Measurements from ENCODE around the gene PSEN1.

PSEN1 gene
- total RNA-seq: 50.8 to 77.8 (median 74.9) reads per million in 3 donors

DNA sequence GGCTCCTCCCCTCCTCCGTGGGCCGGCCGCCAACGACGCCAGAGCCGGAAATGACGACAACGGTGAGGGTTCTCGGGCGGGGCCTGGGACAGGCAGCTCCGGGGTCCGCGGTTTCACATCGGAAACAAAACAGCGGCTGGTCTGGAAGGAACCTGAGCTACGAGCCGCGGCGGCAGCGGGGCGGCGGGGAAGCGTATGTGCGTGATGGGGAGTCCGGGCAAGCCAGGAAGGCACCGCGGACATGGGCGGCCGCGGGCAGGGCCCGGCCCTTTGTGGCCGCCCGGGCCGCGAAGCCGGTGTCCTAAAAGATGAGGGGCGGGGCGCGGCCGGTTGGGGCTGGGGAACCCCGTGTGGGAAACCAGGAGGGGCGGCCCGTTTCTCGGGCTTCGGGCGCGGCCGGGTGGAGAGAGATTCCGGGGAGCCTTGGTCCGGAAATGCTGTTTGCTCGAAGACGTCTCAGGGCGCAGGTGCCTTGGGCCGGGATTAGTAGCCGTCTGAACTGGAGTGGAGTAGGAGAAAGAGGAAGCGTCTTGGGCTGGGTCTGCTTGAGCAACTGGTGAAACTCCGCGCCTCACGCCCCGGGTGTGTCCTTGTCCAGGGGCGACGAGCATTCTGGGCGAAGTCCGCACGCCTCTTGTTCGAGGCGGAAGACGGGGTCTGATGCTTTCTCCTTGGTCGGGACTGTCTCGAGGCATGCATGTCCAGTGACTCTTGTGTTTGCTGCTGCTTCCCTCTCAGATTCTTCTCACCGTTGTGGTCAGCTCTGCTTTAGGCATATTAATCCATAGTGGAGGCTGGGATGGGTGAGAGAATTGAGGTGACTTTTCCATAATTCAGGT lies at the start of gene PSEN1:
Gene PSEN1 (plus strand): TSS at position 121 of the 839 bp plus-strand sequence. CDS start 11,513 bp downstream, outside the sequence.
- H3K27me3 ChIP-seq (replicated peaks; ENCODE audit: control insufficient read depth, insufficient read depth, low read length, poor library complexity, severe bottlenecking): no peaks in the 10 kb centered on the region
- H3K4me3 ChIP-seq (ENCODE audit: insufficient read depth, low read depth, low read length, poor library complexity, severe bottlenecking): peak within 1 kb of the TSS; percentile 90
- DNase-seq: peak; percentile 98 to 99 (median 99)
- H3K36me3 ChIP-seq (ENCODE audit: control insufficient read depth, insufficient read depth, low read length): no peaks in the 10 kb centered on the region
- H3K9me3 ChIP-seq (ENCODE audit: control insufficient read depth, low read length): no peaks in the 10 kb centered on the region
- H3K4me1 ChIP-seq (ENCODE audit: control insufficient read depth, insufficient read depth, low read length, poor library complexity, severe bottlenecking): peaks cover 9% of the 10 kb centered on the region
- peak within 1 kb of the TSS; percentile 94 for H3K27ac ChIP-seq (ENCODE audit: insufficient read depth, low read length, poor library complexity, severe bottlenecking)

DNA sequence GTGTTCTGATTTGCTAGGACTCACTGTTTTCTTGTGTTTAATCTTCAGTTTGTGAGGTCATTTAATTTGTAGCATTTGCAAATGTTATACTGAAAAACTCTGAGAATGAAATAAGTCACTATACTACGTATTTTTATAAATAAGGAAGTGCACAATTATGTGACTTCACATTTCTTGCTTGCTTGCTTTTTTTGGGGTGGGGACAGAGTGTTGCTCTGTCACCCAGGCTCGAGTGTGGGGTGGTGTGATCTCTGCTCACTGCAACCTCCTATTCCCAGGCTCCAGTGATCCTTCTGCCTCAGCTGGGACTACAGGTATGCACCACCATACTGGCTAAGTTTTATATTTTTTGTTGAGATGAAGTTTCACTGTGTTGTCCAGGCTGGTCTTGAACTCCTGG lies 45.3 kb upstream of the PSEN1 start:
- Histone ChIP-seq H3K4me3 (ENCODE audit: insufficient read depth, low read depth, low read length, poor library complexity, severe bottlenecking) (no peak overlapping the region), H3K27me3 (replicated peaks; ENCODE audit: control insufficient read depth, insufficient read depth, low read length, poor library complexity, severe bottlenecking) (no peaks in the 10 kb centered on the region), H3K36me3 (ENCODE audit: control insufficient read depth, insufficient read depth, low read length) (peaks cover 49% of the 10 kb centered on the region), H3K27ac (ENCODE audit: insufficient read depth, low read length, poor library complexity, severe bottlenecking) (no peak overlapping the region), H3K9me3 (ENCODE audit: control insufficient read depth, low read length) (no peaks in the 10 kb centered on the region), H3K4me1 (ENCODE audit: control insufficient read depth, insufficient read depth, low read length, poor library complexity, severe bottlenecking) (no peaks in the 10 kb centered on the region)
- DNase-seq: no peak

- Histone ChIP-seq H3K4me3 (ENCODE audit: insufficient read depth, low read depth, low read length, poor library complexity, severe bottlenecking) (no peak overlapping the region), H3K36me3 (ENCODE audit: control insufficient read depth, insufficient read depth, low read length) (peaks cover 62% of the 10 kb centered on the region), H3K27ac (ENCODE audit: insufficient read depth, low read length, poor library complexity, severe bottlenecking) (no peak overlapping the region), H3K4me1 (ENCODE audit: control insufficient read depth, insufficient read depth, low read length, poor library complexity, severe bottlenecking) (no peaks in the 10 kb centered on the region), H3K9me3 (ENCODE audit: control insufficient read depth, low read length) (no peaks in the 10 kb centered on the region), H3K27me3 (replicated peaks; ENCODE audit: control insufficient read depth, insufficient read depth, low read length, poor library complexity, severe bottlenecking) (no peaks in the 10 kb centered on the region)
- no peak for DNase-seq
Measured at GRCh38 chr14:73097421-73097820, 38.9 kb upstream of the PSEN1 start.

- H3K4me1 ChIP-seq (ENCODE audit: control insufficient read depth, insufficient read depth, low read length, poor library complexity, severe bottlenecking): no peaks in the 10 kb centered on the region
- no peak for DNase-seq
- H3K9me3 ChIP-seq (ENCODE audit: control insufficient read depth, low read length): no peaks in the 10 kb centered on the region
- H3K4me3 ChIP-seq (ENCODE audit: insufficient read depth, low read depth, low read length, poor library complexity, severe bottlenecking): no peak overlapping the region
- no peaks in the 10 kb centered on the region for H3K27me3 ChIP-seq (replicated peaks; ENCODE audit: control insufficient read depth, insufficient read depth, low read length, poor library complexity, severe bottlenecking)
- peaks cover 67% of the 10 kb centered on the region for H3K36me3 ChIP-seq (ENCODE audit: control insufficient read depth, insufficient read depth, low read length)
- H3K27ac ChIP-seq (ENCODE audit: insufficient read depth, low read length, poor library complexity, severe bottlenecking): no peak overlapping the region
Measured at GRCh38 chr14:73100334-73100733, 36.0 kb upstream of the PSEN1 start.

- no peaks in the 10 kb centered on the region for H3K4me1 ChIP-seq (ENCODE audit: control insufficient read depth, insufficient read depth, low read length, poor library complexity, severe bottlenecking)
- H3K27ac ChIP-seq (ENCODE audit: insufficient read depth, low read length, poor library complexity, severe bottlenecking): no peak overlapping the region
- no peak overlapping the region for H3K4me3 ChIP-seq (ENCODE audit: insufficient read depth, low read depth, low read length, poor library complexity, severe bottlenecking)
- peaks cover 76% of the 10 kb centered on the region for H3K36me3 ChIP-seq (ENCODE audit: control insufficient read depth, insufficient read depth, low read length)
- no peak for DNase-seq
- H3K27me3 ChIP-seq (replicated peaks; ENCODE audit: control insufficient read depth, insufficient read depth, low read length, poor library complexity, severe bottlenecking): no peaks in the 10 kb centered on the region
- no peaks in the 10 kb centered on the region for H3K9me3 ChIP-seq (ENCODE audit: control insufficient read depth, low read length)
Measured at GRCh38 chr14:73102806-73103497, 33.4 kb upstream of the PSEN1 start.

DNA sequence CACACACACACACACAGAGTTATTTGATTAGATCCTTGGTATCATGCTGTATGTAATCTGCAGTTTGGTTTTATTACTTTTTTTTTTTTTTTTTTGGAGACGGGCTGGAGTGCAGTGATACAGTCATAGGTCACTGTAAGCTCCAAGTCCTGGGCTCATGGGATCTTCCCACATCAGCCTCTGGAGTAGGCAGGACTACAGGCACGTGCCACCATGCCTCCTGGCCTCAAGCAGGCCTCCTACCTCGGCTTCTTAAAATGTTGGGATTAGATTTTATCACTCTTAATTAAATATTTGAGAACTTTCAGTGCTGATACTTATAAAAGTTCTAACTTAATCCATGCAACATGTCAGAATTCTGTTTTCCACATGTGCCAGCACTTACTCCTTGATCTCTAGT lies 31.3 kb upstream of the PSEN1 start:
- H3K27ac ChIP-seq (ENCODE audit: insufficient read depth, low read length, poor library complexity, severe bottlenecking): no peak overlapping the region
- H3K4me3 ChIP-seq (ENCODE audit: insufficient read depth, low read depth, low read length, poor library complexity, severe bottlenecking): no peak overlapping the region
- H3K36me3 ChIP-seq (ENCODE audit: control insufficient read depth, insufficient read depth, low read length): peaks cover 75% of the 10 kb centered on the region
- no peak for DNase-seq
- H3K4me1 ChIP-seq (ENCODE audit: control insufficient read depth, insufficient read depth, low read length, poor library complexity, severe bottlenecking): no peaks in the 10 kb centered on the region
- no peaks in the 10 kb centered on the region for H3K9me3 ChIP-seq (ENCODE audit: control insufficient read depth, low read length)
- no peaks in the 10 kb centered on the region for H3K27me3 ChIP-seq (replicated peaks; ENCODE audit: control insufficient read depth, insufficient read depth, low read length, poor library complexity, severe bottlenecking)

GRCh38 chr14:73105727-73106126 lies 30.6 kb upstream of the PSEN1 start:
- H3K4me1 ChIP-seq (ENCODE audit: control insufficient read depth, insufficient read depth, low read length, poor library complexity, severe bottlenecking): no peaks in the 10 kb centered on the region
- no peak overlapping the region for H3K4me3 ChIP-seq (ENCODE audit: insufficient read depth, low read depth, low read length, poor library complexity, severe bottlenecking)
- no peaks in the 10 kb centered on the region for H3K27me3 ChIP-seq (replicated peaks; ENCODE audit: control insufficient read depth, insufficient read depth, low read length, poor library complexity, severe bottlenecking)
- no peak overlapping the region for H3K27ac ChIP-seq (ENCODE audit: insufficient read depth, low read length, poor library complexity, severe bottlenecking)
- no peak for DNase-seq
- H3K9me3 ChIP-seq (ENCODE audit: control insufficient read depth, low read length): no peaks in the 10 kb centered on the region
- peaks cover 75% of the 10 kb centered on the region for H3K36me3 ChIP-seq (ENCODE audit: control insufficient read depth, insufficient read depth, low read length)

- H3K9me3 ChIP-seq (ENCODE audit: control insufficient read depth, low read length): no peaks in the 10 kb centered on the region
- H3K4me3 ChIP-seq (ENCODE audit: insufficient read depth, low read depth, low read length, poor library complexity, severe bottlenecking): no peak overlapping the region
- DNase-seq: no peak
- H3K36me3 ChIP-seq (ENCODE audit: control insufficient read depth, insufficient read depth, low read length): peaks cover 62% of the 10 kb centered on the region
- no peaks in the 10 kb centered on the region for H3K4me1 ChIP-seq (ENCODE audit: control insufficient read depth, insufficient read depth, low read length, poor library complexity, severe bottlenecking)
- H3K27me3 ChIP-seq (replicated peaks; ENCODE audit: control insufficient read depth, insufficient read depth, low read length, poor library complexity, severe bottlenecking): no peaks in the 10 kb centered on the region
- H3K27ac ChIP-seq (ENCODE audit: insufficient read depth, low read length, poor library complexity, severe bottlenecking): no peak overlapping the region
Measured at GRCh38 chr14:73116079-73116665, 20.1 kb upstream of the PSEN1 start.

DNA sequence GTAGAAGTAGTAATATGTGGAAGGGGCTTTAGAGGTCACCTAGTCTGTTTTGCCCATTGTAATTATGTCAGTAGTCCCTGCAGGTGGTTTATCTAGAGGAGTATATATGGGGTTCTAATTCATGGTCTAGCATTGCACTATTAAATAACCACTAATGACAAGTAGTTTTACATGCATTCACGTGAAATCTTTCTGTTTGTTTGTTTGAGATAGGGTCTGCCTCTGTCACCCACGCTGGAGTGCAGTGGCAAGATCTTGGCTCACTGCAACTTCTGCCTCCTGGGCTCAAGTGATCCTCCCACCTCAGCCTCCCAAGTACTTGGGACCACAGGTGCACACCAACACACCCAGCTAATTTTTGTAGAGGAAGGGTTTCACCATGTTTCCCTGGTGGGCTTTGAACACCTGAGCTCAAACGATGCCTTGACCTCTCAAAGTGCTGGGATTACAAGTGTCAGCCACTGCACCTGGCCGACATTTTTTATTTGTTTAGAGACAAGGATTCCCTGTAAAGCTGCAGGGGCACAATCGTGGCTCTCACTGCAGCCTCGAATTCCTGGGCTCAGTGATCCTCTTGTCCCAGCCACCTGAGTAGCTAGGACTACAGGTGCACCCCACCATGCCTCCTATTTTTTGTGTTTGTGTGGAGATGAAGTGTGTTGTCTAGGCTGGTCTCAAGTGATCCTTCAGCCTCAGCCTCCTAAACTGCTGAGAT lies 12.0 kb upstream of the PSEN1 start:
- Histone ChIP-seq H3K4me1 (ENCODE audit: control insufficient read depth, insufficient read depth, low read length, poor library complexity, severe bottlenecking) (no peaks in the 10 kb centered on the region), H3K36me3 (ENCODE audit: control insufficient read depth, insufficient read depth, low read length) (peaks cover under 1% of the 10 kb centered on the region), H3K27ac (ENCODE audit: insufficient read depth, low read length, poor library complexity, severe bottlenecking) (no peak overlapping the region), H3K4me3 (ENCODE audit: insufficient read depth, low read depth, low read length, poor library complexity, severe bottlenecking) (no peak overlapping the region), H3K9me3 (ENCODE audit: control insufficient read depth, low read length) (no peaks in the 10 kb centered on the region), H3K27me3 (replicated peaks; ENCODE audit: control insufficient read depth, insufficient read depth, low read length, poor library complexity, severe bottlenecking) (no peaks in the 10 kb centered on the region)
- DNase-seq: no peak
